Breast epithelium (tissue), 3 donors: ENCODE data around the gene POU2F2.

Experiments
- CTCF ChIP-seq, 3 donors: fragments of 450-650 bp; IDR thresholded peaks; one replicate each; pipeline ENCODE4 v1.5.1; 2016 to 2017; ENCODE audit warnings: antibody characterized with exemption in 3 of 3, mild to moderate bottlenecking in 3 of 3, moderate library complexity in 3 of 3
- POLR2A ChIP-seq: fragments of 450-650 bp; IDR thresholded peaks from one replicate; pipeline ENCODE4 v1.6.1; 2016; ENCODE audit warnings: antibody characterized with exemption, mild to moderate bottlenecking, moderate library complexity
- POLR2AphosphoS5 ChIP-seq, 3 donors: sonication (generic); formaldehyde crosslinking; IDR thresholded peaks; one replicate each; pipeline ENCODE4 v1.6.1; 2017; ENCODE audit warnings: antibody characterized with exemption in 3 of 3

GRCh38 chr19:42054205-42054604, 78.0 kb downstream of the POU2F2 start:
- TF ChIP-seq POLR2A = no peak
- no peak for TF ChIP-seq CTCF (IDR thresholded peaks at IDR 0.05)
- no peak for TF ChIP-seq POLR2AphosphoS5 (IDR thresholded peaks at IDR 0.05)
